DMS 273 (cell line): ENCODE results near the gene CEACAM21.
A peak's percentile ranks its signal among the peaks of the same experiment; 100 is the strongest.

Experiments used
- DNase-seq: peaks from one replicate; lab custom pipeline; 2025; ENCODE audit not compliant: unreplicated experiment; lab: John Stamatoyannopoulos, UW

CEACAM21 gene

DNA sequence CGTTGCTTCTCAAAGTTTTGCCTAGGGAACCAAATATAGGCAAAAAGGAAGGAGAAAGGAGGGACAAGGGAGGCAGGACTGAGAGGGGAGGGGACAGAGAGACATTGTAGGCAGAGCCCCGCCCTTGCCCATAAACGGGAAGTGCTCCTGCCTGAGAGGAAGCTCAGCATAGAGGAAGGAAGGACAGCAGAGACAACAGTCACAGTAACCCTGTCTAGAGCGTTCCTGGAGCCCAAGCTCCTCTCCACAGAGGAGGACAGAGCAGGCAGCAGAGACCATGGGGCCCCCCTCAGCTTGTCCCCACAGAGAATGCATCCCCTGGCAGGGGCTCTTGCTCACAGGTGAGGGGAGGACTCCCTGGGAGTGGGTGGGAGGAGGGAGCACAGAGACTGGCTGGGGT is at the start of gene CEACAM21:
Gene CEACAM21 (plus strand): TSS at position 169 of the 400 bp plus-strand sequence. CDS start 109 bp downstream, at position 278.
- no peak for DNase-seq

DNA sequence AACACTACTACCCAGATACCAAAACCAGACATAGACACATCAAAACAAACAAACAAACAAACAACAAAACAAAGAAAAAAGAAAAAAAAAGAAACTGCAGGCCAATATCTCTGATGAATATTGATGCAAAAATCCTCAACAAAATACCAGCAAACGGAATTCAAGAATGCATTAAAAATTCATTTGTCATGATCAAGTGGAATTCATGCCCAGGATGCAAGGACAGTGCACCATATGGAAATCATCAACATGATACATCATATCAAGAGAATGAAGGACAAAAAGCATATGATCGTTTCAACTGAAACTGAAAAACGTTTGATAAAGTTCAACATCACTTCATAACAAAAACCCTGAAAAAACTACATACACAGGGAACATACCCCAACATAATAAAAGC is 48.9 kb upstream of the CEACAM21 start:
- no peak for DNase-seq

DNA sequence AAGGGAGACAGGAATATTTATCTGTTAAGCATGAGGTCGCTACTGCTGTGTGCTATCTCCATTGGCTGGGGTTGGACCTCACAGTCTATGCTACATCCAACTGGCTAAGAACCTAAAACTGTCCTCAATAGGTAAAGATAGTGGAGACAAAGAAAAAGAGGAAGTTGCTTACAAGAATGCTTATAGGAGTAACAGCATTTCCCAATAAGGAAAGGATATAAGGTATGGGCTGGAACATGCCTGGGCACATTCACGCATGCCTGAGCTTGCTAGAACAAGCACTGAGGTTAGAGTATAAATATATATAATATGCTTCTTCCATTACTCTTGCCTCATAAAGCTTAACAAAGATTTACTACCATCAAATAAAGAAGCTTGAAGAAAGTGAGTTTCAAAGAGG is 47.9 kb upstream of the CEACAM21 start:
- DNase-seq, result no peak

DNA sequence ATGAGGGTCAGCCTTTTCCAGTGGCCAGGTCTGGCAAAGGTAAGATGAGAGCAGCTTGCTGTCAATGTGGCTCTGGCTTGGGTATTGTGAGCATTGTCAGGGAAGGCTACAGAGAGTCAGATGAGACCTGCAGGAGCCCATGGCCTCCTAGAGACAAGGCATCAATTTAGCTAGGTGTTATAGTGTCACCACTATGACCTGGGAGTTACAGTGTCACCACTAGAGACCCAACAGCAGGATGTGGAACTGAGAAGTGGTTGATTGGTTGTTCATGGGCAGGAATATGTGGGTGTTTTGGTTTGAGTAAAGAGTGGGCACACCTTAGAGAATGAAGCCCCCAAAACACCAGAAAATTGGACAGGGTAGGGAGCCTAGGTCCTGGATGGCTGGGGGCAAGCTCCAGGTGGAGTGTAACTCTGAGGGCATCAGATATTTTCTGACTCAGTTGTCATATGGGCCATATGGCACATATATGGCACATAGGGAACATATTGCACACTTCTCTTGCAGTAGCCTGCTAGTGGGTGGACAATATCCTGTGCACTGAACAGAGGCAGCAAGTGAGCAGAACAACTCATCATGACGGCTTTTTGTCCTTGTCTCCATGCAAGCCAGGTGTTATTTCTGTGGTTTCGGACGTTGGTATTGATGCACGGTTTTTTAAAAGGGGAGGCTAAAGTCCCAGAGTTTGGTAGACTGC is 46.3 kb upstream of the CEACAM21 start:
- no peak for DNase-seq

DNA sequence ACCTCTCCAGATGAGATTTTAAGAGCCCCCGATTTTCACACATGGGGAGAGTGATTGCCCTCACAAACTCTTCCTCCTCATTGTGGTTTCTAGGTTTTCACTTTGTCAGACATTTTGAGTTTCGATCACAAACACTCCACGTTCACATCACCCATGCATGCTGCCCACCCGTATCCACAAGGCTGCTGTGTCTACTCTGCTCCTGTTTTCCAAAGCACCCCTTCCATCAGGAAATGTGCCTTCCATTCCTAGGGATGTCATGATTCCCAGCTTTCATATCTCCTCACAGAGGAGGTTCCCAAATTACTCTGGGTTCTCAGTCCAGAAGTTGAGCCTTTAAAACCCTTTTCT is 45.8 kb upstream of the CEACAM21 start:
- no peak for DNase-seq

DNA sequence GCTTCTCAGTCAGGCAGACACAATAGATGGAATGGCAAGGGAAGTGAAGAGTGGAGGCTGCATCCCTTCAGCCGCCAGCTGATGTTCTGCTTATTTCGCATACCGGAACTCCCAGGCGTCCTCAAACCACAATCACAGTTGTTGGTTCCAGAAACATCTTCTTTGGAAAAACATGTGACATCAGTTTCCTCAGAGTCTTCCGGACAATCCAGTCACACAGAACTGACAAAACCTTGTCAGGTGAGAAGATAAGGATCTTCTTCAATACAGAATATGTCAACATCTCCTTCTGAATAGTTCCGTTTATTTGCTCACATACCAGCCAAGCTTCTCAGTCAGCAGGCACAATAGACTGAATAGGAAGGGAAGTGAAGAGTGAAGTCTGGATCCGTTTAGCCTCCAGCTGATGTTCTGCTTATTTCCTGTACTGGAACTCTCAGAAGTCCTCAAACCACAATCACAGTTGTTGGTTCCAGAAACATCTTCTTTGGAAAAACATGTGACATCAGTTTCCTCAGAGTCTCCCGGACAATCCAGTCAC is 45.1 kb upstream of the CEACAM21 start:
- DNase-seq, result no peak

DNA sequence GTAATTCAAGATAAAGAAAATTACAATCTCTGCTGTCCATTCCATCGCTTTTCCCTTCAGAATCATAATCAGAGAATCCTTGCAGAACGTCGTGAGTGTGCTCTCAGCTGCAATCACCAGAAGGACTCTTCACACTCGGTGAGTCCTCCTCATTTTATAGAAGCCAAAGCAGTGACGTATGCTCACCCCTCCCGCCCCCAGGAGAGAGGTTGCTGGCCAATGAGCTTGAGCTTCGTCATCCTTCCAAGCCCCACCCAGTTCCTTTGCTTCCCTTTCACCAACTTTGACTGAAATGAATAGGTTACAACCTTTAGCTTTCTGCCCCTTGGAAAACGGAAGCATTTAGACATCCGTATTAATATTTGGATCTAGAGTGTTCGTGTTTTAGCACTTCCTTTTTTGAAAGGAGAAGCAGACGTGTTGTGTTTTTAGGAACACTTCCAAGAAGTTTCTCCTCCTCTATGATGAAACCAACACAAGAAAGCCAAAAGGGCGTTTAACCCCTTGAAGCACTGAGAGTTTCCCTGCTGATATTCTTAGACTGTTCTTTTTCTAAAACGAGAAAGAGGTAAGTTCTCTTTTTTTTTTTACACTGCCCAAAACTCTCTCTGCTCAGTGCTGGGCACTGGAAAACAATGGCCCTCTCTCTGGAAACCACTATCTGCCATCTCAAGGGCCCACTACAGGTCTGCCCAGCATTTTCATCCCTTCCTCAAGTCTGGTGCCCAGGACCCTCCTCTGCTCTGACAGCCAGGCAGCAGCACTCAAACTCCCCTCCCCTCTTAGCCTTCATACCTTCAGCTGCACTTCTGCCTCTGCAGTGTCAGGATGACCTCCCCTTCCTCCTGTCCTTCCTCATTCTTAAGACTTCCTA is 44.3 kb upstream of the CEACAM21 start:
- DNase-seq, result peak; percentile 12

DNA sequence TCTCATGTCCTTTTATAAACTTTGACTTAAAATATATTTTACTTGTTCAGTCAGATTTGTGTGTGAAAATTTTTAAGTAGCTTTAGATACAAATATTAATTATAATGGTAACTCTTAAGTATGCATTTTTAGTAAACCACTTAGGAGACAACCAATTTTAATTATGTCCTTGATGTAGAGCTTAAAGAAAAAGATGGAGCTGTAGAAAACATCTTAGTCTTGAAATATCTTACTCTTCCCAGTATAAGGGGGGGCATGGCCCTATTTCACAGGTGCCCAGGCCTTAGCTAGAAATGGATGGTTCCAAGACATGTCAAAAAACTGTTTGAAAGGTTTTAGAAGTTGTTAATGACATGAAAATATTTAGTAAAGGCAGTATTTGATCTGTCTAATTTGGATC is 43.4 kb upstream of the CEACAM21 start:
- DNase-seq, result no peak

DNA sequence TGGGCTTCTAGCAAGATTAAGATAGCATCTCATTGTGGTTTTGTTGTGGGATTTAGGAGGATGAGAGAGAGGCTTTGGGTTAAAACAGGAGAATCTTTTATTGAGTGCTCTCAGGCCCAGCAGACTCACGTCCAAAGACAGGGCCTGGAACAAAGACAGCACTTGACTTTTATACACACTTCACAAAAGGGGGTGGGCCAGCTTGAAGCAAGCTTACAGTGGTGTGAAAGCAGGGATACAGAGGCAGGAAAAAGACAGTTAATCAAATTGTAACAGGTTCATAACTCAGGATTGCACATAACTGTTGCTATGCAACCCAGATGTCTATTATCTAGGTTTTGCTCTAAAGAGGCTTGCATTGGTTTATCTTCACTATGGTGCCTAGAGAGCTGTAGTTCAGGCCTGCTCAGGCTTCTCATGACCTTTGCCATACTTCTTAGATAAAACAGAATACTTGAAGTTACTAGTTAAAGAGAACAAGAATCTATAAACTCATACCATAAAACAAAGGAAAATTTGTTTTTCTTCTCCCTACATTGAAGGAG is 42.2 kb upstream of the CEACAM21 start:
- DNase-seq, result no peak

DNA sequence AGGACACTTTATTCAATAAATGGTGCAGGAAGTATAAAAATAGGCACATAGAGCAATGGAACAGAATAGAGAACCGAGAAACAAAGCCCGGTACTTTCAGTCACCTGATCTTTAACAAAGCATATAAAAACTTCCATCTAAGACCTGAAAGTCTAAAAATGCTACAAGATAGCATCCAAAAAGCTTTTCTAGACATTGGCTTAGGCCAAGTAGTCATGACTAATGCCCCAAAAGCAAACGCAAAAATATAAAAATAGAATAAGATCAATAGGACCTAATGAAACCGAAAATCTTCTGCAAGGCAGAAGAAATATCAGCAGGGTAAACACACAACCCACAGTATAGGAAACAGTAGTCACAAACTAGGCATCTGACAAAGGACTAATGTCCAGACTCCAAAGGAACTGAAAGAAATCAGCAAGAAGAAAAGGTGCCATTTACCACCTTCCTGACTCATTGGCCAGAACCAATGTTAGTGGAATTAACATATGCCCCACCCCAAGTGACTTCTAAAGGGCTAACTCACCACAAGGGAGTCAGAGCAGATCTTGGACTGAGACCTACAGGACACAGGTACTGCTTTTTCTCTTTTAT is 40.8 kb upstream of the CEACAM21 start:
- no peak for DNase-seq

DNA sequence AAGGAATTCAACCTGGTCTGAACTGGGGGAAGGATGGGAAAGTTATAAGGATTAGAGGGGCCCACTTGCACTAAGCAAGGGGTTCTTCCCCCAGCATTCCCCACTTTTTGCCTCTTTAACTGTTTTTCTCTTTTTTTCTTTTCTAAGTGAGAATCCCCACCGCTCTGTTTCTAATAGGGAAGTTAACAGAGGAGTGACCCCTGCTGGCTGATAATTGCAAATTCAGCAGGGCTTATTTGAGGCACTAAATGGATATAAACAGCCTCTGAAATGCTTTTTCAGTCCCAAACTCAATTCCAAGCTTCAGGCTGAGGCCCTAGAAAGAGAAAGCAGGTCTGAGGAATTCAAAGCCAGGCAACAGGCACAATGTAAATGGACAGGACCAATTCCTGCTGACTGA is 38.2 kb upstream of the CEACAM21 start:
- peak; percentile 35 for DNase-seq

DNA sequence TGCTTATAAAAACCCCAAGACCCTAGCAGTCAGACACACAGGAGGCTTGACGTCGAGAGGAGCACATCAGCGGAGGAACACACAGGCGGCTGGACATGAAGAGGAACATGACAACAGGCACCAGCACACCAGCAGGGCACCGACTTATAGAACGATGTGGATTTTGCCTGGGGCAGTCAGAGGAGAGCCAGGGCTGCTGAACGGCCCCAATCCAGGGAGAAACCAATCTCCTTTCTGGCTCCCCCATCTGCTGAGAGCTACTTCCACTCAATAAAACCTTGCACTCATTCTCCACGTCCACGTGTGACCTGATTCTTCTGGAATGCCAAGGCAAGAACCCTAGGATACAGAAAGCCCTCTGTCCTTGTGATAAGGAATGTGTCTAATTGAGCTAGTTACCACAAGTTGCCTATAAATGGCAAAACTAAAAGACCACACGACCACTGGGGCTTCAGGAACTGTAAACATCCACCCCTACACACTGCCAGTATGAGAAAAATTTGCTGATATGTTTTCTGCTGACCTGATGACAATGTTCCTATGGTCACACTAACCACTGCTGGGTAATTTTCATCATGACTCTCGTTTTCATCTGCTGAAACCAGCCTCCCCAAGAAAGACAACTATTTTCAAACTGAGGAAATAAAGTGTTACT is 35.8 kb upstream of the CEACAM21 start:
- DNase-seq, result no peak

DNA sequence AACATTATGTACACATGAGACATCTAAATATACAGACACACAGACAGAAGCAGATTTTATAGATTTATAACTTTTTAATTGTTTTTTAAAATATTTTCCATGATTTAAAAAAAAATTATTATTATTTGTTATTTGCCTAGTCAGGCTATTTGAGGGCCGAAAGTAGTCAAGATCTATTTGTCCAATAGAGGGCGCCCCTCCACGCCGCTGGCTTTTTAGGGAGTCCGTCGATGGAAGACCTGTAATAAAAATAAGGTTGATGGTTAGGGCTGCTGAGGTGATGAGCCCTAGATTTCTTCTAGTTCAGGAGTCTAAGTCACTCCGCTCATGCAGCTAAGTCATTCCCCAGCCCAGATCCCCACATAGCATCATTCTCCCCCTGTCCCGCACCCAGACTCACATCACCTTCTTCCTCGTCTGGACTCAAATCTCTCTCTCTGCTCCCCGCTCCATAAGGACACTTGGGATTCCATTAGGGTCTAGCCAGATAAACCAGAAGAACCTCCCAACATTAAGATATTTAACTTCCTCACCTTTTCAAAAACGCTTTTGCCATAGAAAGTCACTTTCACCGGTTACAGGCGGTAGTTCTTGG is 33.9 kb upstream of the CEACAM21 start:
- DNase-seq, result peak; percentile 69

DNA sequence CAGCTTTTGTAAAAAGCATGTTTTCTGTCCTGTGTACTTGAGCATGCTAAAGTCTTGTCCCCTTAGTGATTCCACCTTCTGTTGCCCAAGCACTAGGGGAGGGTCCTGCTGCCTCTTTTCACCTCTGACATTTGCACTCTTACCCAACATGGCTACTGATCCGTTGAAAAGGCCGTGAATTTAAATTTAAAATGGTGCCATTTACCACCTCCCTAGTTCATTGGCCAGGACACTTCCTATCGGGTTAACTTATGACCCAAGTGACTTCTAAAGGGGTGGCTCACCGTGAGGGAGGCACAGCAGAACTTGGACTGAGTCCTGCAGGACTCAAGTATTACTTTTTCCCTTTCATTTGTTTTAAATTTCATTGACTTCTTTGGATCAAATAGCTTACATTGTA is 33.3 kb upstream of the CEACAM21 start:
- no peak for DNase-seq

DNA sequence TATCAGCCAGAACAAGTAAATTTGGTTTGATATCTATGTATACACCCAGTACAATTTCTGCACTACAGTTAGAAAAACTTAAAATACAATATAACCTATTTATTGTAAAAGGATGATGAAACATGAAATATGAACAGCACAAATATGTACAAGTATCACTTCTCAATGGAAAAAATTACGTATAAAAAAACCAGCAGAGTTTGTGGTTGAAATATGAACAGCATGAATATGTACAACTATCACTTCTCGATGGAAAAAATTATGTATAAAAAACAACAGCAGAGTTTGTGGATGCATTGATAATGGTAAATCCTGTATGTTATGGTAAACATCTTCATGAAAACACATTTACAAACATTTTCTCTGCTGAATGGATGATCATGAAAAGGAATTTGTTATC is 32.4 kb upstream of the CEACAM21 start:
- DNase-seq, result no peak

DNA sequence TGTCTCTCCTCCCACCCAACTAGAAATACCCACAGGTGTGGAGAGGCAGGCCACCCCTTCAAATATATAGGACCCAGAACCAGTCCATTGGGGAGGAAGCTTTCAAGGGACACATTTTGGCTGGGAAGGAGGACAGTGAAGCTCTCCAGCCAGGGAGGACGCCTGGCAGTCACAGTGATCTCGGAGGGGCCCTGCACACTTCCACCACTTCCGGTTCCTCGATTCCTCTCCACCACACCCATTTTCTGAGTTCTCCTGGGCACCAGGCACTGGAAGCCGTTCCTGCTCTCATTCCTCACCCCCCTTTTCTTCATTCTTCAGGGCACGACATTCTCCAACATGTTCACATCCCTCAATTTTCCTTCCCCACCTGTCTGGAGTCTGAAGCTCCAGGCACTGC is 30.4 kb upstream of the CEACAM21 start:
- no peak for DNase-seq

DNA sequence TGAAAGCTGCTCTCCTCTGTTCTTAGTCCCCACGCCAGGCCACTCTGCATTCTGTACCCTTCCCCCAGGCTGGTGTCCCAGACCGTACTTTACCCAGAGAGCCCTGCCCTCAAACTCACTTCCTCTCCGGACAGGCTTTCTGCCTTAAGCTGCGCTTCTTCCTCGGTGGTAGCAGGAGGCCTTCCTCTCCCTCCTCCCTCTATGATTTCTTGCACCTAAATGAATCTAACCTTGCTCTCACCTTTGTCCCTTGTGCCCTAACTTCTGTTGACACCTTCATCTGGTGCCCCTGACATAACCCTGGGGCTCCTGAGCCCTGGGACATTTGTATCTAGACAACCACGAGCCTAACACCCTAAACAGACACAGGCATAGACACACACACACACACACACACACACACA is 29.6 kb upstream of the CEACAM21 start:
- no peak for DNase-seq

DNA sequence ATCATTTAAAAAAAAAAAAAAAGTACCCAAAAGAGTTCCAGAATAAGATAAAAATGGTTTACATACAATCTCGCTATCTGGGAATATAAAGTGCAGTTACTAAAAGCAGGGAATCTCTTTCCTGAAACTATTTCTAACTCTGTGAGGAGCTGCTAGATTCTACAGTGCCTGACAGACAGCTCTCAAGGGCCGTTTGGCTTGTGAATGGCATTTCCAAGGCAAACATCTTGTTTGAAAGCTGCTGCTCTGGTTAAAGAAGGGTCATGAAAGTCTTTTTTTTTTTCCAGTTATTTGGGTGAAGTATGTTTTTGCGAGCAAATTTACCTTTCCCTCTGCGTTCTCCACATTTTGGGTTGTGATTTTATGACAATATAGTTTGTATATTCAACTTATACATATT is 29.0 kb upstream of the CEACAM21 start:
- DNase-seq, result no peak

DNA sequence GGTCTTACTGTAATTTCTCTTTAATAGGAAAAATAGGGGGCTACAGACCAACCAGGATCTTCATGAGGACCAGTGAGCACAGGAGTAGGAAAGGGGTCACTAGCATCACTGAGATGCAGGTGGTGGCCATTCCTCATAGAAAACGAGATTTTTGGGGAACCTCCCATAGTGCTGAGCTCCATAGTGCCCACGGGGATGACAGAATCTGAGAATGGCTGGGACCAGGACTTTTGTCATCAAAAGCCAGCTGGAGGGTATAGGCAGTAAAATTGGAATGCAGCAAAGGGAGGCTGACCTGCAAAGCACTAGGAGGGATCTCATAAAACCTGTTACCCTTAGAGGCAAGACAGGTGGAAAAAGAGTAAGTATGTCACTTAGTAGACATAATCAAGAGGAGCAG is 28.4 kb upstream of the CEACAM21 start:
- DNase-seq, result no peak

DNA sequence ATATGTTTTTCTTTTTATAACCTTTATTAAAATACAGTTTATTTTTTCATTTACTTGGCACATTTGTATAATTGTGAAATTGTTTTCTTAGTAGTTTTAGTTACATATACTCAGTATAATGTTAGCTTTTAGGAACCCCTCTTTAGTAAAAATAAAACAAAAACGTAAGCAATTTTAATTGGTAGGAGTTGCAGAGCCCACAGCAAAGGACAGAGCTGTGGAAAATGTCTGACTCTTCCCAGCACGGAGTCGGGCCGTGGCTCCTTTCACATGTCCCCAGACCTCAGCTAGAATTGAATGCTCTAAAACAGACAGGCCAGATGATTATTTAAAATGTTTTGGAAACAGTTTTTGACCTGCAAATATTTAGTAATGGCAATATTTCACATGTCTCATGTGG is 27.9 kb upstream of the CEACAM21 start:
- no peak for DNase-seq
